Stomach (tissue), 9 donors: ENCODE data around the gene PPP2R5D. TPM values are rescaled to one million over a fixed set of nuclear protein-coding genes. Genes with fewer than 3 reads are reported as not detected.
A peak's percentile ranks its signal among the peaks of the same experiment; 100 is the strongest.

Source experiments
- DNase-seq, 2 donors: peaks; one replicate each; pipeline versions ENCODE4 v3.0.0 to v3.0.0-alpha.2; 2013 to 2019
- H3K27ac ChIP-seq, 5 donors: fragments of 200-600 bp in 4 of 5; sonication (generic) in 4 of 5; one replicate each; pipeline ENCODE4 v1.5.1; 2013 to 2019; ENCODE audit warnings: mild to moderate bottlenecking in 1 of 5, moderate library complexity in 1 of 5
- H3K27me3 ChIP-seq, 3 donors: fragments of 200-600 bp; sonication (generic); one replicate each; pipeline ENCODE4 v1.5.1; 2017 to 2019; ENCODE audit warnings: mixed run types in 1 of 3
- H3K36me3 ChIP-seq, 4 donors: fragments of 200-600 bp; sonication (generic); 1 replicate in 3 of 4; 2 replicates in 1 of 4; pipeline ENCODE4 v1.5.1; 2016 to 2019
- H3K4me1 ChIP-seq, 4 donors: fragments of 200-600 bp; sonication (generic); one replicate each; pipeline ENCODE4 v1.5.1; 2016 to 2019
- H3K4me3 ChIP-seq, 4 donors: fragments of 200-600 bp; sonication (generic) in 3 of 4; one replicate each; pipeline ENCODE4 v1.5.1; 2016 to 2019; ENCODE audit warnings: mild to moderate bottlenecking in 1 of 4
- H3K9me3 ChIP-seq, 4 donors: fragments of 200-600 bp; sonication (generic); one replicate each; pipeline ENCODE4 v1.5.1; 2016 to 2019
- CTCF ChIP-seq, 7 experiments: fragments of 450-650 bp in 4 of 7; fragments of 200-600 bp in 3 of 7; sonication (generic) in 3 of 7; IDR thresholded peaks; one replicate each; pipeline ENCODE4 v1.5.1; 2016 to 2019; ENCODE audit warnings: antibody characterized with exemption in 7 of 7, control low read depth in 2 of 7, mild to moderate bottlenecking in 1 of 7
- EP300 ChIP-seq: sonication (generic); formaldehyde crosslinking; IDR thresholded peaks from one replicate; pipeline ENCODE4 v1.6.1; 2017; ENCODE audit warnings: antibody characterized with exemption
- POLR2A ChIP-seq, 4 donors: fragments of 450-650 bp; IDR thresholded peaks; one replicate each; pipeline ENCODE4 v1.6.1; 2016; ENCODE audit warnings: antibody characterized with exemption in 4 of 4, control low read depth in 2 of 4, mild to moderate bottlenecking in 1 of 4, moderate library complexity in 1 of 4
- POLR2AphosphoS5 ChIP-seq, 3 donors: sonication (generic); formaldehyde crosslinking; IDR thresholded peaks; one replicate each; pipeline ENCODE4 v1.6.1; 2016; ENCODE audit warnings: antibody characterized with exemption in 3 of 3
- WGBS, 5 donors: extraction: QIAGEN DNeasy Blood & Tissue Kit in 3 of 5; methylation state at CpG; one replicate each; pipeline versions ENCODE4 v1.1.5 to v1.1.7; 2013 to 2018; 5-methylcytosine and 5-hydroxymethylcytosine counted together
- intact Hi-C: fragments of 100-400 bp; cut with DNase I; formaldehyde crosslinking; loops from one replicate; pipeline ENCODE4 v1.15.1; 2023; ENCODE audit warnings: low total_unique reads
- polyA plus RNA-seq, 3 donors: library from polyadenylated mRNA; stranded (reverse); fragments of 200-250 nt; gene quantifications; one replicate each; pipeline ENCODE4 v1.2.3, GENCODE V29; 2013
- total RNA-seq, 5 donors: library from RNA; depleted of rRNA; stranded (reverse); fragments of >200 nt; gene quantifications; one replicate each; pipeline versions ENCODE4 v1.1.0 to v1.2.3, GENCODE V29; 2014 to 2016
- donor health status: healthy with polysubstance abuse.
- donor health status: Bipolar disorder and iron deficiency.
- donor health status: healthy.

The PPP2R5D gene
- total and polyA plus RNA-seq, 8 donors: 19.6 to 517 (median 24.1) TPM

GRCh38 chr6:42978839-42979522, 5.4 kb upstream of the PPP2R5D start, which contains the start of gene PEX6:
PEX6 (minus strand) TSS chr6:42979181; CDS start chr6:42979150, 31 bp downstream.
- 0 to 1% (median 0%) methylated on average over 22 to 59 of the region's 59 CpGs for WGBS, 5 donors
- Histone ChIP-seq H3K4me3 (peak within 1 kb of the TSS; percentile 80 to 97 (median 89)), H3K36me3 (peaks cover 0 to 8% (median 2%) of the 10 kb centered on the region in 4 donors), H3K27ac (peak within 1 kb of the TSS; percentile 86 to 94 (median 92)), H3K4me1 (peaks cover 22 to 56% (median 45%) of the 10 kb centered on the region in 4 donors), H3K27me3 (no peaks in the 10 kb centered on the region), H3K9me3 (no peaks in the 10 kb centered on the region)
- TF ChIP-seq POLR2A (IDR thresholded peaks at IDR 0.05) (peak in 1 of 4 donors; percentile 61), CTCF (IDR thresholded peaks at IDR 0.05) (no peak), EP300 (no peak), POLR2AphosphoS5 (IDR thresholded peaks at IDR 0.05) (peak; percentile 14 to 86 (median 80))
- intact Hi-C loops: no loop called here
- peak; percentile 89 to 95 for DNase-seq

DNA sequence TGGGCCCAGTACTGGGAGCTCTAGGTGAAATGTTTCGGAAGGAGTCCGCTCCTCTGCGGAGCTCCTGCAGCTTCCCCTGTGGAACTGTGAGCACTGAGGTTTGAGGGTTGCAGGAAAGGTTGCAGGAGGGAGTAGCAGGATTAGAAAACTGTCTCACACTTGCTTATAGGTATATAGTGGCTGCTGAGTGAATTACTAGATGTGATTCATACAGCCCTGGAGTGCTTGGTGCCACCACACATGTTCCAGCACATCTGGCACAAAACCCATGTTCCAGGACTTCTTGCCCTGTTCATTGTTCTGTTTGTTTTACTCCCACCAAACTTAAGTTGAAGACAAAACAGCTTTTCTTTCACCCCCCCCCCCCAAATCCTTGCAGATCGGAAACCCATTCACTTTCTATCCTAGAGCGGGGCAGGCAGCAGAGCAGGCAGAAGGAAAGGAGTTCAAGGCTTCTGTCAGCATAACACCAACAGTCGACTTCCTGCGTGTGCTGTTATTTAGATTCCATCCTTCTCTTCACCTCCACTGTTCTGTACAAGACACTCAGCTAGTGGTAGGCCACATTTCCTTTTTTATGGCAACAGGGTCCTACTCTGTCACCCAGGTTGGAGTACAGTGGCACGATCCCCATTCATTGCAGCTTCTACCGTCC, 4.7 kb upstream of the PPP2R5D start:
- 42 to 48% (median 45%) methylated on average over 9 of the region's 9 CpGs for WGBS, 5 donors
- Histone ChIP-seq H3K9me3 (no peaks in the 10 kb centered on the region), H3K27me3 (no peaks in the 10 kb centered on the region), H3K36me3 (peaks cover 0 to 3% (median 0%) of the 10 kb centered on the region in 4 donors), H3K4me3 (peak overlapping the region; percentile 80 to 97 (median 89)), H3K4me1 (peaks cover 22 to 56% (median 46%) of the 10 kb centered on the region in 4 donors), H3K27ac (peak overlapping the region; percentile 86 to 94 (median 92))
- no peak for DNase-seq
- TF ChIP-seq EP300: no peak
- TF ChIP-seq CTCF (IDR thresholded peaks at IDR 0.05): no peak
- no peak for TF ChIP-seq POLR2AphosphoS5 (IDR thresholded peaks at IDR 0.05)
- TF ChIP-seq POLR2A (IDR thresholded peaks at IDR 0.05): no peak
- intact Hi-C loops: no loop called here

- Histone ChIP-seq H3K4me1 (peaks cover 34 to 58% (median 56%) of the 10 kb centered on the region in 4 donors), H3K36me3 (no peaks in the 10 kb centered on the region), H3K9me3 (no peaks in the 10 kb centered on the region), H3K27me3 (no peaks in the 10 kb centered on the region), H3K4me3 (no peak overlapping the region), H3K27ac (no peak overlapping the region)
- WGBS, 5 donors: 87 to 92% (median 90%) methylated on average over 5 of the region's 5 CpGs
- no peak for DNase-seq
- intact Hi-C loops: no loop called here
- TF ChIP-seq CTCF (IDR thresholded peaks at IDR 0.05) (no peak), POLR2A (IDR thresholded peaks at IDR 0.05) (no peak), EP300 (no peak), POLR2AphosphoS5 (IDR thresholded peaks at IDR 0.05) (no peak)
These were observed 2.5 kb upstream of the PPP2R5D start for GRCh38 chr6:42981836-42982235.

- Histone ChIP-seq H3K4me3 (peak overlapping the region; percentile 79 to 98 (median 90)), H3K36me3 (peaks cover 10 to 14% (median 12%) of the 10 kb centered on the region in 4 donors), H3K27ac (peak overlapping the region; percentile 77 to 93 (median 89)), H3K27me3 (no peaks in the 10 kb centered on the region), H3K9me3 (no peaks in the 10 kb centered on the region), H3K4me1 (peaks cover 32 to 57% (median 48%) of the 10 kb centered on the region in 4 donors)
- peak in 1 of 2 donors; percentile 50 for DNase-seq
- no peak for TF ChIP-seq EP300
- no peak for TF ChIP-seq POLR2A (IDR thresholded peaks at IDR 0.05)
- no peak for TF ChIP-seq POLR2AphosphoS5 (IDR thresholded peaks at IDR 0.05)
- TF ChIP-seq CTCF (IDR thresholded peaks at IDR 0.05): no peak
- intact Hi-C loops: no loop called here
- 8 to 12% (median 10%) methylated on average over 12 to 13 of the region's 13 CpGs for WGBS, 5 donors
These were observed 630 bp downstream of the PPP2R5D start for GRCh38 chr6:42984924-42985475.
